Tibial artery (tissue), 4 donors: Measurements from ENCODE around the gene SLC9A4.

Experiments
- DNase-seq, 2 donors: peaks; one replicate each; pipeline ENCODE4 v3.0.0-alpha.2; 2019
- H3K27ac ChIP-seq, 2 donors: fragments of 200-600 bp; sonication (generic) in 1 of 2; 1 replicate in 1 of 2; 2 replicates in 1 of 2; pipeline ENCODE4 v1.5.1; 2018 to 2019; ENCODE audit warnings: mild to moderate bottlenecking in 1 of 2
- H3K27me3 ChIP-seq, 2 donors: fragments of 200-600 bp; sonication (generic) in 1 of 2; one replicate each; pipeline versions ENCODE4 v1.5.1 to v1.6.0; 2016 to 2019
- H3K36me3 ChIP-seq, 3 donors: fragments of 200-600 bp; sonication (generic) in 2 of 3; one replicate each; pipeline ENCODE4 v1.5.1; 2016 to 2019; ENCODE audit warnings: mild to moderate bottlenecking in 2 of 3
- H3K4me1 ChIP-seq, 4 donors: fragments of 200-600 bp; sonication (generic) in 2 of 4; 1 replicate in 3 of 4; 2 replicates in 1 of 4; pipeline ENCODE4 v1.5.1; 2016 to 2019
- H3K4me3 ChIP-seq, 2 donors: fragments of 200-600 bp; sonication (generic) in 1 of 2; 1 replicate in 1 of 2; 2 replicates in 1 of 2; pipeline ENCODE4 v1.5.1; 2018 to 2019; ENCODE audit warnings: mild to moderate bottlenecking in 2 of 2
- H3K9me3 ChIP-seq, 3 donors: fragments of 200-600 bp; sonication (generic) in 1 of 3; one replicate each; pipeline ENCODE4 v1.5.1; 2016 to 2019
- intact Hi-C: fragments of 100-400 bp; cut with DNase I; formaldehyde crosslinking; loops from one replicate; pipeline ENCODE4 v1.15.0; 2023; ENCODE audit warnings: low total_unique reads
- TF ChIP-seq, protein P1 (sequence below), 2 experiments: fragments of 200-600 bp in 1 of 2; fragments of 450-650 bp in 1 of 2; IDR thresholded peaks; one replicate each; pipeline ENCODE4 v1.5.1; 2017 to 2019; ENCODE audit warnings: antibody characterized with exemption in 2 of 2, mild to moderate bottlenecking in 1 of 2, moderate library complexity in 1 of 2

Gene SLC9A4

DNA sequence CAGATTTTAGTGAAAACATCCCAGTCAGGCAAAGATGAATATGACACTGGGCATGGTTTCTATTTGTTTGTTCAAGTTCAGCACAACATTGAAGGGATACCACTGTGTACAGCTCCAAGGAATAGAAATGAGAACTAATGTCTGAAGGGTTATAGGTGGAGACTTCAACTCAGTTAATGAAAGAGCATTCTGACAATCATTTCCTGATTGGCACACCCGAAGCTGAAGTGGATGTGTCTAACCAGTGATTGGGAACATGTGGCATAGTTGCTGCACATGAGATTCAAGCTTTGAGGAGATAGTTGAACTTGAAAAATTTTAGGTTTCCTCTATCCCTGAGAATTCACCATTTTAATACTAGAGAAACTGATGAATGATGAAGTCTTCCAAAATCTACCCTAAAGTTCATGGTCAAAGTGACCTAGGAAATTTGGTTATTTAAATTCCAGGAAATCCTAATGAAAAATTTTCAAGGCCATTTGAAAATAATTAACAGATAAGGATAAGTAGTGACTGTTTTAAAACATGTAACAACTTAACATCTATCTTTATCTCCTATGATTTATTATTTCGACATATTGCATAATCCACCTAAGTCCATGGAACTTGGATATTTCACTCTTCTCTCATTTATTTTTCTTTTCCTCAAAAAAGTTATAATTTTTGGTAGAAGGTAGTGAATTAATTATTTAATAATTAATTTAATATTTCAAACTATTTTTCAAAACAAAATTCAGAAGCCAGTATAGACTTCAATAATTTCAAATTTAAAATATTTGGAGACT lies 38.0 kb downstream of the SLC9A4 start:
- H3K4me3 ChIP-seq = no peak overlapping the region
- no peaks in the 10 kb centered on the region for H3K36me3 ChIP-seq
- H3K27me3 ChIP-seq = no peaks in the 10 kb centered on the region
- intact Hi-C loops = no loop called here
- no peak for DNase-seq
- no peaks in the 10 kb centered on the region for H3K9me3 ChIP-seq
- H3K27ac ChIP-seq = no peak overlapping the region
- TF ChIP-seq, protein P1, sequence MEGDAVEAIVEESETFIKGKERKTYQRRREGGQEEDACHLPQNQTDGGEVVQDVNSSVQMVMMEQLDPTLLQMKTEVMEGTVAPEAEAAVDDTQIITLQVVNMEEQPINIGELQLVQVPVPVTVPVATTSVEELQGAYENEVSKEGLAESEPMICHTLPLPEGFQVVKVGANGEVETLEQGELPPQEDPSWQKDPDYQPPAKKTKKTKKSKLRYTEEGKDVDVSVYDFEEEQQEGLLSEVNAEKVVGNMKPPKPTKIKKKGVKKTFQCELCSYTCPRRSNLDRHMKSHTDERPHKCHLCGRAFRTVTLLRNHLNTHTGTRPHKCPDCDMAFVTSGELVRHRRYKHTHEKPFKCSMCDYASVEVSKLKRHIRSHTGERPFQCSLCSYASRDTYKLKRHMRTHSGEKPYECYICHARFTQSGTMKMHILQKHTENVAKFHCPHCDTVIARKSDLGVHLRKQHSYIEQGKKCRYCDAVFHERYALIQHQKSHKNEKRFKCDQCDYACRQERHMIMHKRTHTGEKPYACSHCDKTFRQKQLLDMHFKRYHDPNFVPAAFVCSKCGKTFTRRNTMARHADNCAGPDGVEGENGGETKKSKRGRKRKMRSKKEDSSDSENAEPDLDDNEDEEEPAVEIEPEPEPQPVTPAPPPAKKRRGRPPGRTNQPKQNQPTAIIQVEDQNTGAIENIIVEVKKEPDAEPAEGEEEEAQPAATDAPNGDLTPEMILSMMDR (IDR thresholded peaks at IDR 0.05) = no peak
- H3K4me1 ChIP-seq = no peaks in the 10 kb centered on the region

- intact Hi-C loops = no loop called here
- no peaks in the 10 kb centered on the region for H3K27me3 ChIP-seq
- DNase-seq = no peak
These were observed 39.1 kb downstream of the SLC9A4 start for GRCh38 chr2:102512161-102512560.

GRCh38 chr2:102513355-102513939 lies 40.4 kb downstream of the SLC9A4 start:
- Histone ChIP-seq H3K4me1 (no peaks in the 10 kb centered on the region), H3K27ac (no peak overlapping the region), H3K9me3 (no peaks in the 10 kb centered on the region), H3K27me3 (no peaks in the 10 kb centered on the region), H3K36me3 (no peaks in the 10 kb centered on the region), H3K4me3 (no peak overlapping the region)
- TF ChIP-seq, protein P1 (IDR thresholded peaks at IDR 0.05) = no peak
- intact Hi-C loops = no loop called here
- DNase-seq = no peak

More at GRCh38 chr2:102512161-102512560, 39.1 kb downstream of the SLC9A4 start:
- H3K4me1 ChIP-seq = no peaks in the 10 kb centered on the region
- no peak overlapping the region for H3K27ac ChIP-seq
- TF ChIP-seq, protein P1 (IDR thresholded peaks at IDR 0.05) = no peak
- no peak overlapping the region for H3K4me3 ChIP-seq
- no peaks in the 10 kb centered on the region for H3K36me3 ChIP-seq
- no peaks in the 10 kb centered on the region for H3K9me3 ChIP-seq

GRCh38 chr2:102514061-102514785 lies 41.2 kb downstream of the SLC9A4 start:
- DNase-seq = no peak

DNA sequence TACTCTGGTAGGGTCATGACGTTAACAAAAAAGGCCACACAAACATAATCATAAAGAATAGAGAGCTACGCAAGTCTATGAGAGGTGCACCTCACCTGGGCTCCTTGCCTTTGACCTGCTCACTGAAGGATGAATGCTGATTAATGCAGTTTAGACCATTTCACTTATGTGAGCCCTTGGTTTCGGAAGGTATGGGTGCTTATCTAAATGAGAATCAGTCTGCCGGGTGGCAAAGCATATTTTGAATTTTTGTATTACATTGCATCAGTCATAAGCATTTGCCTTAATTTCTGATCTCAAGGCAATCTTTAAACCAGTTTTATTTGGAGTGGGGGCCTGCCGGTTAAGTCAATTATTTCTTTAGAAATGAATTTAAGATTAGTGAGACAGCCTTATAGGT lies 42.8 kb downstream of the SLC9A4 start:
- no peak for DNase-seq
- no peak overlapping the region for H3K27ac ChIP-seq
- no peaks in the 10 kb centered on the region for H3K4me1 ChIP-seq
- H3K27me3 ChIP-seq = no peaks in the 10 kb centered on the region
- H3K36me3 ChIP-seq = no peaks in the 10 kb centered on the region
- intact Hi-C loops = no loop called here
- TF ChIP-seq, protein P1 (IDR thresholded peaks at IDR 0.05) = no peak
- H3K4me3 ChIP-seq = no peak overlapping the region
- no peaks in the 10 kb centered on the region for H3K9me3 ChIP-seq

More at GRCh38 chr2:102514061-102514785, 41.2 kb downstream of the SLC9A4 start:
- H3K9me3 ChIP-seq = no peaks in the 10 kb centered on the region
- no peaks in the 10 kb centered on the region for H3K36me3 ChIP-seq
- H3K27me3 ChIP-seq = no peaks in the 10 kb centered on the region
- H3K27ac ChIP-seq = no peak overlapping the region
- intact Hi-C loops = no loop called here
- no peaks in the 10 kb centered on the region for H3K4me1 ChIP-seq
- TF ChIP-seq, protein P1 (IDR thresholded peaks at IDR 0.05) = no peak
- no peak overlapping the region for H3K4me3 ChIP-seq
